Fibroblast of lung (primary cell): ENCODE data around the gene MSI2. TPM values are rescaled to one million over a fixed set of nuclear protein-coding genes. Genes with fewer than 3 reads are reported as not detected.

ENCODE experiments used
- DNase-seq, 2 donors: peaks; one replicate each; pipeline versions ENCODE4 v3.0.0 to v3.0.0-alpha.2; 2010; ENCODE audit warnings: low read depth in 2 of 2
- H2AFZ ChIP-seq: 2 replicates; pipeline ENCODE4 v1.5.1; 2012; ENCODE audit warnings: low read length, control low read depth, inconsistent platforms
- H3K27ac ChIP-seq: 2 replicates; pipeline ENCODE4 v1.5.1; 2011; ENCODE audit warnings: low read length, control low read depth; ENCODE audit not compliant: insufficient read depth
- H3K27me3 ChIP-seq: 2 replicates; pipeline ENCODE4 v1.5.1; 2011; ENCODE audit warnings: mild to moderate bottlenecking, low read length; ENCODE audit not compliant: control insufficient read depth, insufficient read depth
- H3K36me3 ChIP-seq: 2 replicates; pipeline ENCODE4 v1.5.1; 2011; ENCODE audit warnings: low read length; ENCODE audit not compliant: control insufficient read depth, insufficient read depth
- H3K4me1 ChIP-seq: 2 replicates; pipeline ENCODE4 v1.5.1; 2011; ENCODE audit warnings: low read length; ENCODE audit not compliant: control insufficient read depth, insufficient read depth; ENCODE audit errors: extremely low read depth
- H3K4me2 ChIP-seq: 2 replicates; pipeline ENCODE4 v1.5.1; 2011; ENCODE audit warnings: low read length, control low read depth; ENCODE audit not compliant: insufficient read depth; ENCODE audit errors: extremely low read depth
- H3K4me3 ChIP-seq, 4 experiments: fragments of 200-600 bp in 1 of 4; sonication (generic) in 1 of 4; replicated peaks in 1 of 4; 2 replicates each; pipeline ENCODE4 v1.5.1; 2011 to 2016; ENCODE audit warnings: low read length in 4 of 4, low read depth in 3 of 4, mild to moderate bottlenecking in 3 of 4, control low read depth in 2 of 4, inconsistent platforms in 1 of 4, mixed read lengths in 1 of 4; ENCODE audit not compliant: insufficient read depth in 1 of 4; ENCODE audit errors: control extremely low read depth in 1 of 4
- H3K79me2 ChIP-seq: 2 replicates; pipeline ENCODE4 v1.5.1; 2012; ENCODE audit warnings: mild to moderate bottlenecking, low read length, inconsistent platforms; ENCODE audit not compliant: control insufficient read depth, insufficient read depth
- H3K9ac ChIP-seq: 2 replicates; pipeline ENCODE4 v1.5.1; 2011; ENCODE audit warnings: mild to moderate bottlenecking, low read length, control low read depth; ENCODE audit not compliant: insufficient read depth
- H3K9me3 ChIP-seq: 2 replicates; pipeline ENCODE4 v1.5.1; 2012; ENCODE audit warnings: low read depth, low read length; ENCODE audit not compliant: control insufficient read depth, insufficient read depth
- H4K20me1 ChIP-seq: 2 replicates; pipeline ENCODE4 v1.5.1; 2011; ENCODE audit warnings: low read length; ENCODE audit not compliant: control insufficient read depth, insufficient read depth; ENCODE audit errors: extremely low read depth
- EZH2 ChIP-seq: IDR thresholded peaks from 2 replicates; pipeline ENCODE4 v1.5.1; 2012; ENCODE audit warnings: low read length, control low read depth, mild to moderate bottlenecking; ENCODE audit errors: missing control alignments
- polyA plus RNA-seq, 2 donors: library from polyadenylated mRNA; depleted of rRNA in 1 of 2; stranded (reverse) in 1 of 2; unstranded in 1 of 2; fragments of >200 nt; gene quantifications; 2 replicates each; pipeline ENCODE4 v1.2.1, GENCODE V29; 2011 to 2012; ENCODE audit warnings: missing spikeins in 1 of 2
- total RNA-seq: library from RNA; depleted of rRNA; stranded (reverse); fragments of >200 nt; gene quantifications from 2 replicates; pipeline ENCODE4 v1.2.1, GENCODE V29; 2014
- TF ChIP-seq, protein P1 (sequence below), 2 donors: IDR thresholded peaks in 1 of 2; conservative IDR thresholded peaks in 1 of 2; 1 replicate in 1 of 2; 2 replicates in 1 of 2; pipeline ENCODE4 v1.5.1; 2011 to 2012; ENCODE audit warnings: low read length in 2 of 2, control low read depth in 1 of 2, inconsistent platforms in 1 of 2, low read depth in 1 of 2, mild to moderate bottlenecking in 1 of 2

MSI2 gene
- total and polyA plus RNA-seq, 2 donors (not counting 1 experiment from before 2014, with no cell fraction given): 6.8 to 14.2 TPM

DNA sequence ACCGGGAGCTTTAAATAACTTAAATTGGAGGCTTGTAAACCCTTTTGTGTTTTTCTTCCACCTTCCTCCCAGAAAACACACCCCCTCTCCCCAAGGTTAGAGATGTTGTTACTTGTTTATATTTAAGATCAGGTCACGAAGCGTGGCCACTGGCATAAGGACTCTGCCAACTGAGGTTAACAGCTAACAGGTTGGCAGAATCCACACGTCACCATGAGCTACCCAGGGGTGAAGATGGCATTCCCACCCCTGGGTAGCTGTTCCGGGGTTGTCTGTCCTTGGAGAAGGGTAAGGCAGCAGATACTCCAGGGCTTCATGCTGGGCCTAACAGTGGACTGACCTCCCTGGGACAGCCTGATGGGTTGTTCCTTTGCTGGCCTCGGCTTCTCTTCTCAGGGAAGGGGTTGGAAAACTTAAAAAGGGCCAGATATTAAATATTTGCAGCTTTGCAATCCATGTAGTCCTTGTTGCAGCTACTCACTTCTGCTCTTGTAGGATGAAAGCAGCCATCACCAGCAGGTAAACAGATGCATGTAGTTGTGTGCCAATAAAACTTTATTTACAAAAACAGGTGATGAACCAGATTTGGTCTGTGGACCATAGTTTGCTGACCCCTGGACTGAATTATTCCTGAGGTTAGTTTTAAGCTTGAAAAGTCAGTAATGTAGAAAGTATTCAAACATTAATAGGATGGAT, 148.6 kb downstream of the MSI2 start:
- TF ChIP-seq, protein P1, sequence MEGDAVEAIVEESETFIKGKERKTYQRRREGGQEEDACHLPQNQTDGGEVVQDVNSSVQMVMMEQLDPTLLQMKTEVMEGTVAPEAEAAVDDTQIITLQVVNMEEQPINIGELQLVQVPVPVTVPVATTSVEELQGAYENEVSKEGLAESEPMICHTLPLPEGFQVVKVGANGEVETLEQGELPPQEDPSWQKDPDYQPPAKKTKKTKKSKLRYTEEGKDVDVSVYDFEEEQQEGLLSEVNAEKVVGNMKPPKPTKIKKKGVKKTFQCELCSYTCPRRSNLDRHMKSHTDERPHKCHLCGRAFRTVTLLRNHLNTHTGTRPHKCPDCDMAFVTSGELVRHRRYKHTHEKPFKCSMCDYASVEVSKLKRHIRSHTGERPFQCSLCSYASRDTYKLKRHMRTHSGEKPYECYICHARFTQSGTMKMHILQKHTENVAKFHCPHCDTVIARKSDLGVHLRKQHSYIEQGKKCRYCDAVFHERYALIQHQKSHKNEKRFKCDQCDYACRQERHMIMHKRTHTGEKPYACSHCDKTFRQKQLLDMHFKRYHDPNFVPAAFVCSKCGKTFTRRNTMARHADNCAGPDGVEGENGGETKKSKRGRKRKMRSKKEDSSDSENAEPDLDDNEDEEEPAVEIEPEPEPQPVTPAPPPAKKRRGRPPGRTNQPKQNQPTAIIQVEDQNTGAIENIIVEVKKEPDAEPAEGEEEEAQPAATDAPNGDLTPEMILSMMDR (conservative IDR thresholded peaks at IDR 0.05 in 1 of 2, IDR thresholded peaks at IDR 0.05 in 1 of 2; ENCODE audit: low read depth in 1 of 2, low read length in 2 of 2): no peak
- no peak for TF ChIP-seq EZH2
- Histone ChIP-seq H3K27me3 (no peaks in the 10 kb centered on the region), H3K4me2 (no peak overlapping the region), H3K4me3 (no peak overlapping the region), H3K9ac (no peak overlapping the region), H3K79me2 (no peaks in the 10 kb centered on the region), H3K9me3 (no peaks in the 10 kb centered on the region), H2AFZ (no peak overlapping the region), H3K36me3 (no peaks in the 10 kb centered on the region), H3K4me1 (no peaks in the 10 kb centered on the region), H4K20me1 (no peaks in the 10 kb centered on the region), H3K27ac (no peak overlapping the region)
- DNase-seq: no peak

DNA sequence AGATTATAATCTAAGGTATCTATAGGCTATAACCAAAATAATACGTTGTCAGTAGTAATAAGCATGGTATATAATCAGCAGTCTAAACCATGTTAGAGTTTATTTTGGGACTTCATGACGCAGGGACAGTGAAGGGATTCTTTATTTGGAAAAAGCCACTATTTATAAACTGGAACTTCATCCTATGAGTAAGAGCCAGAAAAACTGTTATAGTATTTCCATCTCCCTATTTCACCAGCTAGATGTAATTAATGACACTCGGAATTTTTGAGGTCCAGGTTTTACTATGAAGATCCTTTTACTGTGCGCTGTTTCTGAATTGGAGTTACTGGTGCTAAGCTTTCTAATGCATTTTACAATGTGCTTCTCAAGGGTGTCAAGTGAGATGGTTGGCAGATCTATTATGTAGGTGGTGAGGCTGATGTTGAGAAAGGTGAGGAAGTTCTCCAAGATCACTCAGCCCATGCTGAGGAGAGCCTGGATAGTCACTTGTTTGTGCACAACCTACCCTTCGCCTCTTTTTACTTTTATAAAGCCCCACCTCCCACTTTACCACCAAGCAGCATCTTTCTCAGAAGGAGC, 149.3 kb downstream of the MSI2 start:
- Histone ChIP-seq H3K27me3 (no peaks in the 10 kb centered on the region), H3K9me3 (no peaks in the 10 kb centered on the region), H3K9ac (no peak overlapping the region), H3K4me1 (no peaks in the 10 kb centered on the region), H3K4me2 (no peak overlapping the region), H3K27ac (no peak overlapping the region), H3K4me3 (no peak overlapping the region), H3K36me3 (no peaks in the 10 kb centered on the region), H4K20me1 (no peaks in the 10 kb centered on the region), H3K79me2 (no peaks in the 10 kb centered on the region), H2AFZ (no peak overlapping the region)
- TF ChIP-seq, protein P1 (conservative IDR thresholded peaks at IDR 0.05 in 1 of 2, IDR thresholded peaks at IDR 0.05 in 1 of 2; ENCODE audit: low read depth in 1 of 2, low read length in 2 of 2): no peak
- TF ChIP-seq EZH2: no peak
- DNase-seq: peak in 1 of 2 donors; percentile 19

DNA sequence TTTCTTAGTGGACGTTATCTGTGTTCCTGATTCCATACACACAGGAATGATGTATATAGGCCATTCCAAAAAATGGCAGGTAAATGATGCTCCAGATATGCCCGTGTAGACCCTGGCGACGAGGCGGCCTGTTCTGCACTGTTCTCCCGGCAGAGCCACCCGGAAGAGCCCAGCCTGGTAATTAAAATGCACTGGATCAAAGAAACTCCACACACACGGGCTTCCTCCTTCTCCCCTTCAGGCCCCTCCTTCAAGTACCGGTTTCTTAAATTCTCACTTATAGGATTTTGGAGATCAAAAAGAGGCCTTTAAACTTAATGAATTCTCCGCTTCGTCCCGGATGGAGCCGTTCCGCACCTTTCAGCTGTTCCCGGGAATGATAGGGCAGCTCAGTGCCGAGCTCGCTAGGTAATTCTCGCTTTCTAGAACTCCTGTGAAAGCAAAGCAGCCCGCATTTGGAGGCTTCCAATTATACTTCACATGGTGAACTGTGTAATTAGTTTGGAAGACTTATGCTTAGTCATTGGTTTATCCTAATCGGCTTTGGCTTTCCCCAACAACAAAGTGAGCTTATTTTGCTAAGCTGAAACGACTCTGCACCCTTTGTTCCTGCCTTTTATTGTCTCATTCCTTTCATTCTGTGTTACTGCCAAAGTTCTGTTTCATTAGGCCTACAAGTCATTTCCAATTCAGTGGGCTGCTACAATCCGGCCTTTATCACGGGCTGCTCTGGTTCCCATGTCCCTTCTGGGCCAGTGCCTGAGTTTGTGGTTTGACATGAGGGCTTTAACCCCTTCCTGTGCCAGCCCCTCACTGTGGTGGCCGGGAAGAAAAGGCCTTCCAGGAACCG, 150.0 kb downstream of the MSI2 start:
- no peak overlapping the region for H2AFZ ChIP-seq
- no peaks in the 10 kb centered on the region for H3K79me2 ChIP-seq
- H3K4me3 ChIP-seq: no peak overlapping the region
- DNase-seq: peak; percentile 27 to 96
- H3K27me3 ChIP-seq: no peaks in the 10 kb centered on the region
- no peak overlapping the region for H3K4me2 ChIP-seq
- H4K20me1 ChIP-seq: no peaks in the 10 kb centered on the region
- no peak overlapping the region for H3K27ac ChIP-seq
- H3K9me3 ChIP-seq: no peaks in the 10 kb centered on the region
- TF ChIP-seq EZH2: no peak
- TF ChIP-seq, protein P1 (conservative IDR thresholded peaks at IDR 0.05 in 1 of 2, IDR thresholded peaks at IDR 0.05 in 1 of 2; ENCODE audit: low read depth in 1 of 2, low read length in 2 of 2): no peak
- H3K4me1 ChIP-seq: no peaks in the 10 kb centered on the region
- H3K9ac ChIP-seq: no peak overlapping the region
- H3K36me3 ChIP-seq: no peaks in the 10 kb centered on the region
